ENCODE data around the gene SLC15A2.
A peak's percentile ranks its signal among the peaks of the same experiment; 100 is the strongest.

The SLC15A2 gene

GRCh38 chr3:121985846-121986245, 91.6 kb downstream of the SLC15A2 start:
- DNase-seq, result no peak

GRCh38 chr3:121988146-121988545, 93.9 kb downstream of the SLC15A2 start:
- peak in 2 of 3 donors; percentile 30 for DNase-seq

GRCh38 chr3:121989943-121990342, 95.7 kb downstream of the SLC15A2 start:
- DNase-seq, result peak; percentile 55 to 70 (median 64)

- no peak for DNase-seq
These were observed 98.7 kb downstream of the SLC15A2 start for GRCh38 chr3:121992601-121993560.

Data from suppressor macrophage treated with lipopolysaccharide for 1 hour (primary cell).